Measurements from ENCODE around the gene PPP2R2C. TPM values are rescaled to one million over a fixed set of nuclear protein-coding genes. Genes with fewer than 3 reads are reported as not detected.

The PPP2R2C gene
- polyA plus RNA-seq, 1 donor (not counting 4 experiments of a cell fraction or from before 2014, with no cell fraction given), result 12.3 TPM

GRCh38 chr4:6281436-6282313 is 190.7 kb downstream of the PPP2R2C start:
- Histone ChIP-seq H3K79me2 (ENCODE audit: control insufficient read depth, insufficient read depth, low read length) (no peaks in the 10 kb centered on the region), H3K9me3 (ENCODE audit: control insufficient read depth, low read depth, low read length) (no peaks in the 10 kb centered on the region), H3K4me3 (ENCODE audit: control insufficient read depth in 2 of 3, extremely low read depth in 1 of 3, insufficient read depth in 2 of 3, low read depth in 1 of 3, low read length in 3 of 3) (no peak overlapping the region), H3K9me1 (ENCODE audit: control insufficient read depth, extremely low read depth, insufficient read depth, low read length) (peaks cover 3% of the 10 kb centered on the region), H3K27ac (ENCODE audit: control insufficient read depth, insufficient read depth, low read length) (no peak overlapping the region), H2AFZ (ENCODE audit: control insufficient read depth, low read length) (no peak overlapping the region), H3K4me1 (ENCODE audit: control insufficient read depth, extremely low read depth, insufficient read depth, low read length) (peaks cover 9% of the 10 kb centered on the region), H3K27me3 (ENCODE audit: control insufficient read depth, extremely low read depth, insufficient read depth, low read length) (no peaks in the 10 kb centered on the region), H3K4me2 (ENCODE audit: control insufficient read depth, extremely low read depth, insufficient read depth, low read depth, low read length) (no peak overlapping the region), H3K9ac (ENCODE audit: control insufficient read depth, extremely low read depth, insufficient read depth, low read length) (no peak overlapping the region), H3K36me3 (ENCODE audit: control insufficient read depth in 2 of 2, extremely low read depth in 1 of 2, insufficient read depth in 2 of 2, low read length in 2 of 2) (peaks cover 0 to 18% of the 10 kb centered on the region in 2 experiments), H4K20me1 (ENCODE audit: control insufficient read depth, extremely low read depth, insufficient read depth, low read length) (peaks cover 6% of the 10 kb centered on the region)
- dilution Hi-C loops (cut with MboI; ENCODE audit: extremely low pct_ligation_motif_present, low sequenced_read_pairs), result no loop called here
- TF ChIP-seq, protein P1, sequence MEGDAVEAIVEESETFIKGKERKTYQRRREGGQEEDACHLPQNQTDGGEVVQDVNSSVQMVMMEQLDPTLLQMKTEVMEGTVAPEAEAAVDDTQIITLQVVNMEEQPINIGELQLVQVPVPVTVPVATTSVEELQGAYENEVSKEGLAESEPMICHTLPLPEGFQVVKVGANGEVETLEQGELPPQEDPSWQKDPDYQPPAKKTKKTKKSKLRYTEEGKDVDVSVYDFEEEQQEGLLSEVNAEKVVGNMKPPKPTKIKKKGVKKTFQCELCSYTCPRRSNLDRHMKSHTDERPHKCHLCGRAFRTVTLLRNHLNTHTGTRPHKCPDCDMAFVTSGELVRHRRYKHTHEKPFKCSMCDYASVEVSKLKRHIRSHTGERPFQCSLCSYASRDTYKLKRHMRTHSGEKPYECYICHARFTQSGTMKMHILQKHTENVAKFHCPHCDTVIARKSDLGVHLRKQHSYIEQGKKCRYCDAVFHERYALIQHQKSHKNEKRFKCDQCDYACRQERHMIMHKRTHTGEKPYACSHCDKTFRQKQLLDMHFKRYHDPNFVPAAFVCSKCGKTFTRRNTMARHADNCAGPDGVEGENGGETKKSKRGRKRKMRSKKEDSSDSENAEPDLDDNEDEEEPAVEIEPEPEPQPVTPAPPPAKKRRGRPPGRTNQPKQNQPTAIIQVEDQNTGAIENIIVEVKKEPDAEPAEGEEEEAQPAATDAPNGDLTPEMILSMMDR (optimal IDR thresholded peaks at IDR 0.05 in 1 of 3, IDR thresholded peaks at IDR 0.05 in 1 of 3, conservative IDR thresholded peaks at IDR 0.05 in 1 of 3; ENCODE audit: extremely low read depth in 1 of 3, insufficient read depth in 2 of 3, low read length in 3 of 3), result no peak
- TF ChIP-seq EZH2 (IDR thresholded peaks at IDR 0.05; ENCODE audit: low read length), result no peak
- DNase-seq (ENCODE audit: low read depth, low spot score) (no peak), FAIRE-seq (no peak)

GRCh38 chr4:6280365-6280996 is 191.9 kb downstream of the PPP2R2C start:
- H4K20me1 ChIP-seq (ENCODE audit: control insufficient read depth, extremely low read depth, insufficient read depth, low read length), result peaks cover 6% of the 10 kb centered on the region
- FAIRE-seq (no peak), DNase-seq (ENCODE audit: low read depth, low spot score) (peak; percentile 50)
- peaks cover 9% of the 10 kb centered on the region for H3K4me1 ChIP-seq (ENCODE audit: control insufficient read depth, extremely low read depth, insufficient read depth, low read length)
- no peaks in the 10 kb centered on the region for H3K27me3 ChIP-seq (ENCODE audit: control insufficient read depth, extremely low read depth, insufficient read depth, low read length)
- no peak overlapping the region for H2AFZ ChIP-seq (ENCODE audit: control insufficient read depth, low read length)
- peaks cover 3% of the 10 kb centered on the region for H3K9me1 ChIP-seq (ENCODE audit: control insufficient read depth, extremely low read depth, insufficient read depth, low read length)
- no peaks in the 10 kb centered on the region for H3K9me3 ChIP-seq (ENCODE audit: control insufficient read depth, low read depth, low read length)
- H3K36me3 ChIP-seq (ENCODE audit: control insufficient read depth in 2 of 2, extremely low read depth in 1 of 2, insufficient read depth in 2 of 2, low read length in 2 of 2), result peaks cover 0 to 15% of the 10 kb centered on the region in 2 experiments
- no peak overlapping the region for H3K27ac ChIP-seq (ENCODE audit: control insufficient read depth, insufficient read depth, low read length)
- H3K9ac ChIP-seq (ENCODE audit: control insufficient read depth, extremely low read depth, insufficient read depth, low read length), result no peak overlapping the region
- TF ChIP-seq, protein P1 (optimal IDR thresholded peaks at IDR 0.05 in 1 of 3, IDR thresholded peaks at IDR 0.05 in 1 of 3, conservative IDR thresholded peaks at IDR 0.05 in 1 of 3; ENCODE audit: extremely low read depth in 1 of 3, insufficient read depth in 2 of 3, low read length in 3 of 3), result no peak
- TF ChIP-seq EZH2 (IDR thresholded peaks at IDR 0.05; ENCODE audit: low read length), result no peak
- no peaks in the 10 kb centered on the region for H3K79me2 ChIP-seq (ENCODE audit: control insufficient read depth, insufficient read depth, low read length)
- no peak overlapping the region for H3K4me2 ChIP-seq (ENCODE audit: control insufficient read depth, extremely low read depth, insufficient read depth, low read depth, low read length)
- H3K4me3 ChIP-seq (ENCODE audit: control insufficient read depth in 2 of 3, extremely low read depth in 1 of 3, insufficient read depth in 2 of 3, low read depth in 1 of 3, low read length in 3 of 3), result no peak overlapping the region
- dilution Hi-C loops (cut with MboI; ENCODE audit: extremely low pct_ligation_motif_present, low sequenced_read_pairs), result no loop called here
